Caco-2 (cell line): Measurements from ENCODE around the gene ERO1B. TPM values are rescaled to one million over a fixed set of nuclear protein-coding genes. Genes with fewer than 3 reads are reported as not detected.

Experiments used
- BruUV-seq: library from RNA; stranded (reverse); fragments of 400-500 nt; replicated peaks from 2 replicates; lab custom pipeline; 2021; lab: Mats Ljungman, UMichigan
- CTCF ChIA-PET: fragments of 300-600 bp; sonication (Branson Sonifier 250); formaldehyde crosslinking; loops from one replicate; lab custom pipeline; 2022; ENCODE audit warnings: antibody characterized with exemption; lab: Charles Lee
- POLR2A ChIA-PET: fragments of 300-600 bp; sonication (Branson Sonifier 250); formaldehyde crosslinking; loops from one replicate; lab custom pipeline; 2022; ENCODE audit warnings: antibody characterized with exemption; lab: Charles Lee
- DNase-seq, 2 experiments: peaks; one replicate each; pipeline versions ENCODE4 v3.0.0 to v3.0.0-alpha.2; 2020 to 2022
- H3K27me3 ChIP-seq: replicated peaks from 2 replicates; pipeline ENCODE4 v1.6.0; 2011; ENCODE audit warnings: low read length; ENCODE audit not compliant: control insufficient read depth, insufficient read depth
- H3K36me3 ChIP-seq: 2 replicates; pipeline ENCODE4 v1.5.1; 2011; ENCODE audit warnings: low read length; ENCODE audit not compliant: control insufficient read depth, insufficient read depth
- H3K4me1 ChIP-seq: fragments of 250-450 bp; sonication (Bioruptor Pico); 2 replicates; pipeline ENCODE4 v1.5.1; 2020; ENCODE audit warnings: mild to moderate bottlenecking
- H3K4me3 ChIP-seq: 2 replicates; pipeline ENCODE4 v1.5.1; 2011; ENCODE audit warnings: low read depth, mild to moderate bottlenecking, control low read depth, low read length
- H3K9me3 ChIP-seq: fragments of 250-450 bp; sonication (Bioruptor Pico); 2 replicates; pipeline ENCODE4 v1.5.1; 2020; ENCODE audit warnings: mild to moderate bottlenecking, moderate library complexity
- H3K27ac Mint-ChIP-seq: one replicate; pipeline ENCODE4 v1.8.0; 2022; ENCODE audit warnings: mixed read lengths; ENCODE audit not compliant: unreplicated experiment
- H3K27me3 Mint-ChIP-seq: one replicate; pipeline ENCODE4 v1.8.0; 2022; ENCODE audit warnings: mixed read lengths; ENCODE audit not compliant: insufficient read depth, unreplicated experiment
- H3K36me3 Mint-ChIP-seq: one replicate; pipeline ENCODE4 v1.8.0; 2022; ENCODE audit warnings: mild to moderate bottlenecking, mixed read lengths; ENCODE audit not compliant: insufficient read depth, unreplicated experiment
- H3K4me1 Mint-ChIP-seq: one replicate; pipeline ENCODE4 v1.8.0; 2022; ENCODE audit warnings: low read depth, mixed read lengths; ENCODE audit not compliant: unreplicated experiment
- H3K4me3 Mint-ChIP-seq: one replicate; pipeline ENCODE4 v1.8.0; 2022; ENCODE audit warnings: mild to moderate bottlenecking, moderate library complexity, mixed read lengths; ENCODE audit not compliant: unreplicated experiment
- H3K9me3 Mint-ChIP-seq: one replicate; pipeline ENCODE4 v1.8.0; 2022; ENCODE audit warnings: mixed read lengths; ENCODE audit not compliant: unreplicated experiment
- intact Hi-C: fragments of 100-400 bp; cut with micrococcal nuclease; formaldehyde crosslinking; loops from one replicate; pipeline ENCODE4 v1.10.0; 2022; ENCODE audit not compliant: unreplicated experiment
- total RNA-seq: library from RNA; stranded (reverse); gene quantifications from 2 replicates; pipeline ENCODE4 v1.2.3, GENCODE V29; 2022
- TF ChIP-seq, protein P1 (sequence below), 2 experiments: fragments of 200-600 bp in 1 of 2; IDR thresholded peaks; 1 replicate in 1 of 2; 2 replicates in 1 of 2; pipeline versions ENCODE4 v1.5.1 to v1.8.0; 2011 to 2022; ENCODE audit warnings: antibody characterized with exemption in 1 of 2, control low read depth in 1 of 2, inconsistent platforms in 1 of 2, low read depth in 1 of 2, low read length in 1 of 2, mild to moderate bottlenecking in 1 of 2, moderate library complexity in 1 of 2; ENCODE audit not compliant: insufficient read depth in 1 of 2, severe bottlenecking in 1 of 2, unreplicated experiment in 1 of 2

Gene ERO1B
- total RNA-seq, 1 experiment from 2014 or later = 2.6 TPM

- Mint-ChIP-seq H3K4me3 (no peak overlapping the region), H3K27me3 (peaks cover 13% of the 10 kb centered on the region)
- CTCF ChIA-PET = no interaction called here
Measured at GRCh38 chr1:236284291-236284721, 2.5 kb upstream of the ERO1B start.

DNA sequence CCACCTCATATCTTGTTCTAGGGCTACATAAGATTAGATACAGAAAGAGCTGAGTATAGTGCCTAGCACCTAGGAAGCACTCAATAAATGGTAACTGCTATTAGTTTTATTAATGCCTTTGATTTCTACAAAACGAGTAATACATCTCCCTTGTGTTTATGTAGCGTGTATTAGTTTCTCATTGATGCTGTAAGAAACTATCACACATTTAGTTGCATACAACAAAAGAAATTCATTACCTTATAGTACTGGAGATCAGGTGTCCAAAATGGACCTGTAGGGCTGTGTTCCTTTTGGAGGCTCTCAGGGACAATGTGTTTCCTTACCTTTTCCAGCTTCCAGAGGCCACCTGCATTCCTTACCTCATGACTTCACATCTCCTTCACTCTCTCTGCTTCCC is 961 bp upstream of the ERO1B start:
- Mint-ChIP-seq H3K4me3 (peak overlapping the region; percentile 70), H3K27ac (no peak overlapping the region), H3K27me3 (peaks cover 10% of the 10 kb centered on the region), H3K4me1 (peaks cover 6% of the 10 kb centered on the region), H3K36me3 (no peaks in the 10 kb centered on the region), H3K9me3 (no peaks in the 10 kb centered on the region)
- no peak for DNase-seq
- intact Hi-C loops = loop anchor here (10.0 kb wide), 1 partner anchor 252 kb away; no protein-coding TSS in a partner anchor
- no TSS peak for BruUV-seq
- peaks cover 1% of the 10 kb centered on the region; the same call in 1 of the 2 replicates for H3K27me3 ChIP-seq
- ChIA-PET CTCF (no interaction called here), POLR2A (no interaction called here)
- H3K9me3 ChIP-seq = no peaks in the 10 kb centered on the region
- no peaks in the 10 kb centered on the region for H3K4me1 ChIP-seq
- no peaks in the 10 kb centered on the region for H3K36me3 ChIP-seq
- TF ChIP-seq, protein P1, sequence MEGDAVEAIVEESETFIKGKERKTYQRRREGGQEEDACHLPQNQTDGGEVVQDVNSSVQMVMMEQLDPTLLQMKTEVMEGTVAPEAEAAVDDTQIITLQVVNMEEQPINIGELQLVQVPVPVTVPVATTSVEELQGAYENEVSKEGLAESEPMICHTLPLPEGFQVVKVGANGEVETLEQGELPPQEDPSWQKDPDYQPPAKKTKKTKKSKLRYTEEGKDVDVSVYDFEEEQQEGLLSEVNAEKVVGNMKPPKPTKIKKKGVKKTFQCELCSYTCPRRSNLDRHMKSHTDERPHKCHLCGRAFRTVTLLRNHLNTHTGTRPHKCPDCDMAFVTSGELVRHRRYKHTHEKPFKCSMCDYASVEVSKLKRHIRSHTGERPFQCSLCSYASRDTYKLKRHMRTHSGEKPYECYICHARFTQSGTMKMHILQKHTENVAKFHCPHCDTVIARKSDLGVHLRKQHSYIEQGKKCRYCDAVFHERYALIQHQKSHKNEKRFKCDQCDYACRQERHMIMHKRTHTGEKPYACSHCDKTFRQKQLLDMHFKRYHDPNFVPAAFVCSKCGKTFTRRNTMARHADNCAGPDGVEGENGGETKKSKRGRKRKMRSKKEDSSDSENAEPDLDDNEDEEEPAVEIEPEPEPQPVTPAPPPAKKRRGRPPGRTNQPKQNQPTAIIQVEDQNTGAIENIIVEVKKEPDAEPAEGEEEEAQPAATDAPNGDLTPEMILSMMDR (IDR thresholded peaks at IDR 0.05; ENCODE audit: insufficient read depth in 1 of 2, low read depth in 1 of 2, low read length in 1 of 2, severe bottlenecking in 1 of 2, unreplicated experiment in 1 of 2) = no peak
- peak overlapping the region; percentile 86; the same call in 1 of the 2 replicates for H3K4me3 ChIP-seq

More at GRCh38 chr1:236284291-236284721, 2.5 kb upstream of the ERO1B start:
- no peaks in the 10 kb centered on the region for H3K9me3 ChIP-seq
- H3K4me1 Mint-ChIP-seq = peaks cover 6% of the 10 kb centered on the region
- H3K4me1 ChIP-seq = no peaks in the 10 kb centered on the region
- TF ChIP-seq, protein P1 (IDR thresholded peaks at IDR 0.05; ENCODE audit: insufficient read depth in 1 of 2, low read depth in 1 of 2, low read length in 1 of 2, severe bottlenecking in 1 of 2, unreplicated experiment in 1 of 2) = no peak
- no TSS peak for BruUV-seq
- no peak for DNase-seq
- peaks cover 1% of the 10 kb centered on the region; the same call in 1 of the 2 replicates for H3K27me3 ChIP-seq
- H3K27ac Mint-ChIP-seq = no peak overlapping the region
- H3K36me3 Mint-ChIP-seq = no peaks in the 10 kb centered on the region
- no peaks in the 10 kb centered on the region for H3K9me3 Mint-ChIP-seq
- no peaks in the 10 kb centered on the region for H3K36me3 ChIP-seq
- POLR2A ChIA-PET = no interaction called here
- H3K4me3 ChIP-seq = no peak overlapping the region
- intact Hi-C loops = loop anchor here (10.0 kb wide), 1 partner anchor 250 kb away; no protein-coding TSS in a partner anchor

DNA sequence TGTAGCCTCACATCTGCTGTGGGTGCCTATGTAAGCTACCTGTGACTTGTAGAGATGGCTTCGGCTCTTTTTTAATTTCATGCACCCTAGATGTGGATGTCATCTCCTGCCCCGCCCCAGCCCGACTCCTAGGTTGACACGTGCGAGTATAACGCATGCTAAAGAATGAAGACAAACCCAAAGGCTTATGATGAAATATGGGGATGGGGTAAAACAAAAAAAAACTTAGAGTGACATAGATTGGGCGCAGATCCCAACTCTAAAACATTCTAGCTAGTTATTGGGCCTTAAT is 613 bp upstream of the ERO1B start:
- Histone ChIP-seq H3K27me3 (peaks cover 1% of the 10 kb centered on the region; the same call in 1 of the 2 replicates), H3K4me1 (no peaks in the 10 kb centered on the region), H3K9me3 (no peaks in the 10 kb centered on the region), H3K36me3 (no peaks in the 10 kb centered on the region), H3K4me3 (peak overlapping the region; percentile 86)
- intact Hi-C loops = loop anchor here (10.0 kb wide), 1 partner anchor 252 kb away; no protein-coding TSS in a partner anchor
- H3K27ac Mint-ChIP-seq = no peak overlapping the region
- no peak for DNase-seq
- peaks cover 6% of the 10 kb centered on the region for H3K4me1 Mint-ChIP-seq
- BruUV-seq = no TSS peak
- peaks cover 12% of the 10 kb centered on the region for H3K27me3 Mint-ChIP-seq
- CTCF ChIA-PET = no interaction called here
- TF ChIP-seq, protein P1 (IDR thresholded peaks at IDR 0.05; ENCODE audit: insufficient read depth in 1 of 2, low read depth in 1 of 2, low read length in 1 of 2, severe bottlenecking in 1 of 2, unreplicated experiment in 1 of 2) = no peak
- peak overlapping the region; percentile 70 for H3K4me3 Mint-ChIP-seq
- no peaks in the 10 kb centered on the region for H3K36me3 Mint-ChIP-seq
- no peaks in the 10 kb centered on the region for H3K9me3 Mint-ChIP-seq
- POLR2A ChIA-PET = no interaction called here
